Kidney (tissue), 14 donors: ENCODE measurements around the gene INTS3. TPM values are rescaled to one million over a fixed set of nuclear protein-coding genes. Genes with fewer than 3 reads are reported as not detected.
A peak's percentile ranks its signal among the peaks of the same experiment; 100 is the strongest.

Experiments used
- DNase-seq, 5 donors: peaks; one replicate each; pipeline ENCODE4 v3.0.0-alpha.2; 2013 to 2020
- FAIRE-seq: peaks from 2 replicates; lab custom pipeline; 2012; peaks lifted over from hg19 to GRCh38; lab: Jason Lieb, UNC
- H3K27ac ChIP-seq, 2 donors: one replicate each; pipeline ENCODE4 v1.7.0; 2013; ENCODE audit warnings: low read depth in 2 of 2, low read length in 2 of 2, inconsistent platforms in 1 of 2
- H3K27me3 ChIP-seq: one replicate; pipeline ENCODE4 v1.7.1; 2013; ENCODE audit warnings: low read length, inconsistent platforms; ENCODE audit not compliant: control insufficient read depth, insufficient read depth
- H3K36me3 ChIP-seq, 3 donors: one replicate each; pipeline versions ENCODE4 v1.7.0 to v1.7.1; 2013; ENCODE audit warnings: low read length in 3 of 3, control low read depth in 1 of 3, inconsistent platforms in 1 of 3; ENCODE audit not compliant: insufficient read depth in 3 of 3, control insufficient read depth in 2 of 3
- H3K4me1 ChIP-seq, 3 donors: one replicate each; pipeline versions ENCODE4 v1.7.0 to v1.7.1; 2013; ENCODE audit warnings: low read length in 3 of 3, inconsistent platforms in 1 of 3, low read depth in 1 of 3; ENCODE audit not compliant: control insufficient read depth in 2 of 3, insufficient read depth in 2 of 3
- H3K4me3 ChIP-seq, 3 donors: one replicate each; pipeline versions ENCODE4 v1.7.0 to v1.8.1; 2013; ENCODE audit warnings: low read length in 3 of 3, control low read depth in 1 of 3, inconsistent platforms in 1 of 3
- H3K9ac ChIP-seq, 3 donors: one replicate each; pipeline versions ENCODE4 v1.7.0 to v1.7.1; 2013; ENCODE audit warnings: low read length in 3 of 3, control low read depth in 1 of 3, inconsistent platforms in 1 of 3
- H3K9me3 ChIP-seq, 3 donors: one replicate each; pipeline versions ENCODE4 v1.7.0 to v1.7.1; 2013; ENCODE audit warnings: low read length in 3 of 3, control low read depth in 1 of 3, inconsistent platforms in 1 of 3; ENCODE audit not compliant: control insufficient read depth in 2 of 3, insufficient read depth in 1 of 3
- intact Hi-C: fragments of 100-400 bp; cut with DNase I; formaldehyde crosslinking; loops from one replicate; pipeline ENCODE4 v1.11.1; 2022
- polyA plus RNA-seq: library from polyadenylated mRNA; stranded (reverse); fragments of 350-450 nt; fragmentation: Illumina TruSeq; extraction: RNeasy Lipid Tissue Mini Kit (QIAGEN cat#74804); gene quantifications from one replicate; pipeline ENCODE4 v1.2.3, GENCODE V29; 2014; ENCODE audit warnings: low read depth, low replicate concordance; ENCODE audit not compliant: insufficient read depth
- total RNA-seq: library from RNA; stranded (reverse); fragmentation: NEBNext Ultra II Directional; extraction: Animal tissue kit (Norgen Biotek cat#: 25700); gene quantifications from one replicate; pipeline ENCODE4 v1.2.1, GENCODE V29; 2021
- TF ChIP-seq, protein P1 (sequence below): IDR thresholded peaks from 3 replicates; pipeline ENCODE4 v1.5.1; 2012; ENCODE audit warnings: mild to moderate bottlenecking, moderate library complexity, borderline replicate concordance; ENCODE audit not compliant: insufficient read depth; ENCODE audit errors: extremely low read depth
- donor health status: control.
- donor health status: control.
- donor health status: control.
- donor health status: control.
- donor health status: control.
- donor health status: DM: yes; HTN: yes; CAD: no.
- donor health status: Normal renal cell carcinoma (clear cell type).

Gene INTS3
- total and polyA plus RNA-seq, 2 donors from 2014 or later: 42.7 to 74.8 TPM

GRCh38 chr1:153754266-153754665, 26.4 kb downstream of the INTS3 start:
- Histone ChIP-seq H3K36me3 (peaks cover 15 to 66% (median 35%) of the 10 kb centered on the region in 3 donors), H3K4me1 (peaks cover 0 to 27% (median 14%) of the 10 kb centered on the region in 3 donors), H3K27me3 (no peaks in the 10 kb centered on the region), H3K9me3 (no peaks in the 10 kb centered on the region), H3K9ac (no peak overlapping the region), H3K27ac (no peak overlapping the region), H3K4me3 (no peak overlapping the region)
- DNase-seq (no peak), FAIRE-seq (no peak)
- intact Hi-C loops: no loop called here
- TF ChIP-seq, protein P1, sequence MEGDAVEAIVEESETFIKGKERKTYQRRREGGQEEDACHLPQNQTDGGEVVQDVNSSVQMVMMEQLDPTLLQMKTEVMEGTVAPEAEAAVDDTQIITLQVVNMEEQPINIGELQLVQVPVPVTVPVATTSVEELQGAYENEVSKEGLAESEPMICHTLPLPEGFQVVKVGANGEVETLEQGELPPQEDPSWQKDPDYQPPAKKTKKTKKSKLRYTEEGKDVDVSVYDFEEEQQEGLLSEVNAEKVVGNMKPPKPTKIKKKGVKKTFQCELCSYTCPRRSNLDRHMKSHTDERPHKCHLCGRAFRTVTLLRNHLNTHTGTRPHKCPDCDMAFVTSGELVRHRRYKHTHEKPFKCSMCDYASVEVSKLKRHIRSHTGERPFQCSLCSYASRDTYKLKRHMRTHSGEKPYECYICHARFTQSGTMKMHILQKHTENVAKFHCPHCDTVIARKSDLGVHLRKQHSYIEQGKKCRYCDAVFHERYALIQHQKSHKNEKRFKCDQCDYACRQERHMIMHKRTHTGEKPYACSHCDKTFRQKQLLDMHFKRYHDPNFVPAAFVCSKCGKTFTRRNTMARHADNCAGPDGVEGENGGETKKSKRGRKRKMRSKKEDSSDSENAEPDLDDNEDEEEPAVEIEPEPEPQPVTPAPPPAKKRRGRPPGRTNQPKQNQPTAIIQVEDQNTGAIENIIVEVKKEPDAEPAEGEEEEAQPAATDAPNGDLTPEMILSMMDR: no peak

DNA sequence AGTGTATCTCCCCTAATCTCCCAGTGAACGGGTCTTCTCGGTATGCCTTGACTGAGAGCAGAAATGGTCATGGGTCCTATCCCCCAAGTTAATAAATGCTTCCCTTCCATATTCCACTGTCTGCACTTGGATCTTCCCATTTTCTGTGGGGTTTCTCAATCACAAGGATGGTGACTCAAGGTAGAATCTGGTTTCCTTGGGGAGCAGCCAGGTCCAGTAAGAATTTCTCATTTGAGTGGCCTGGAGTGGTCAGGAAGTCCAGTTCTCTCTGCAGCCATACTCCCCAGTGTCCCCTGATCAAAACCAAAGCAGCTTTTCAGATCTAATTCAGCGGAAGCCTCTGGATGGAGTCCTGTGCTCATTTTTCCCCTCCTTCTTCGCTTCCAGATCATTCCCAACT, 32.6 kb downstream of the INTS3 start:
- H3K27ac ChIP-seq: no peak overlapping the region
- intact Hi-C loops: loop anchor here (10.0 kb wide), 1 partner anchor 76 kb away; no protein-coding TSS in a partner anchor
- no peak overlapping the region for H3K9ac ChIP-seq
- TF ChIP-seq, protein P1: no peak
- no peaks in the 10 kb centered on the region for H3K9me3 ChIP-seq
- H3K4me1 ChIP-seq: peaks cover 0 to 9% (median 4%) of the 10 kb centered on the region in 3 donors
- H3K27me3 ChIP-seq: no peaks in the 10 kb centered on the region
- DNase-seq (no peak), FAIRE-seq (no peak)
- peaks cover 10 to 60% (median 54%) of the 10 kb centered on the region in 3 donors for H3K36me3 ChIP-seq
- H3K4me3 ChIP-seq: no peak overlapping the region

GRCh38 chr1:153763365-153764225, 35.7 kb downstream of the INTS3 start:
- H3K27me3 ChIP-seq: no peaks in the 10 kb centered on the region
- H3K4me1 ChIP-seq: peaks cover 0 to 12% (median 0%) of the 10 kb centered on the region in 3 donors
- intact Hi-C loops: loop anchor here (10.0 kb wide), 1 partner anchor 79 kb away; no protein-coding TSS in a partner anchor
- peak overlapping the region in 1 of 2 donors; percentile 55 for H3K27ac ChIP-seq
- no peak overlapping the region for H3K9ac ChIP-seq
- no peaks in the 10 kb centered on the region for H3K9me3 ChIP-seq
- TF ChIP-seq, protein P1: no peak
- FAIRE-seq (no peak), DNase-seq (peak in 1 of 5 donors; percentile 50)
- H3K36me3 ChIP-seq: peaks cover 11 to 58% (median 57%) of the 10 kb centered on the region in 3 donors
- H3K4me3 ChIP-seq: no peak overlapping the region
